ENCODE data around the gene CUX1. TPM values are rescaled to one million over a fixed set of nuclear protein-coding genes. Genes with fewer than 3 reads are reported as not detected.

The CUX1 gene
- total and polyA plus RNA-seq, 2 of the 13 experiments (the other 11 are each of a cell fraction or from before 2014, with no cell fraction given), result 13.7 to 14.9 TPM

- TF ChIP-seq ZNF589 (CRISPR knock-in tag; conservative IDR thresholded peaks at IDR 0.05), result no peak
- peak; percentile 35; the same call in 1 of the 2 replicates for TF ChIP-seq FOXO1 (CRISPR knock-in tag; IDR thresholded peaks at IDR 0.05)
- no peak for TF ChIP-seq RBM22 (optimal IDR thresholded peaks at IDR 0.05; ENCODE audit: low read length)
- TF ChIP-seq PTBP1 (IDR thresholded peaks at IDR 0.05; ENCODE audit: low read depth, low read length, poor library complexity, severe bottlenecking), result no peak
- TF ChIP-seq UBTF (CRISPR knock-in tag; IDR thresholded peaks at IDR 0.05), result peak; percentile 33; the same call in 1 of the 2 replicates
- TF ChIP-seq SAFB2 (CRISPR knock-in tag; IDR thresholded peaks at IDR 0.05; ENCODE audit: borderline replicate concordance, low read depth), result no peak
- no peak for TF ChIP-seq ARNT (IDR thresholded peaks at IDR 0.05)
- TF ChIP-seq RFX5 (IDR thresholded peaks at IDR 0.05; ENCODE audit: low read depth, low read length), result no peak
- TF ChIP-seq ZNF337 (CRISPR knock-in tag; IDR thresholded peaks at IDR 0.05; ENCODE audit: borderline replicate concordance, low read depth), result 0 out of 2 replicates have a peak, but pooled peaks have one; percentile 66
- no peak for TF ChIP-seq ZHX2 (IDR thresholded peaks at IDR 0.05; ENCODE audit: low read depth)
- TF ChIP-seq ZHX2 (CRISPR knock-in tag; IDR thresholded peaks at IDR 0.05; ENCODE audit: borderline replicate concordance), result no peak
- peak; percentile 46; the same call in 1 of the 2 replicates for TF ChIP-seq ZNF609 (CRISPR knock-in tag; IDR thresholded peaks at IDR 0.05; ENCODE audit: borderline replicate concordance)
- TF ChIP-seq ZSCAN5A (CRISPR knock-in tag; IDR thresholded peaks at IDR 0.05; ENCODE audit: borderline replicate concordance), result no peak
Observed at GRCh38 chr7:102306916-102307677, 489.7 kb downstream of the CUX1 start (continued).
